ENCODE results near the gene NPPA. TPM values are rescaled to one million over a fixed set of nuclear protein-coding genes. Genes with fewer than 3 reads are reported as not detected.

Gene NPPA
- total and polyA plus RNA-seq, 9 of the 15 experiments (the other 6 are each of a cell fraction or from before 2014, with no cell fraction given), result not detected

DNA sequence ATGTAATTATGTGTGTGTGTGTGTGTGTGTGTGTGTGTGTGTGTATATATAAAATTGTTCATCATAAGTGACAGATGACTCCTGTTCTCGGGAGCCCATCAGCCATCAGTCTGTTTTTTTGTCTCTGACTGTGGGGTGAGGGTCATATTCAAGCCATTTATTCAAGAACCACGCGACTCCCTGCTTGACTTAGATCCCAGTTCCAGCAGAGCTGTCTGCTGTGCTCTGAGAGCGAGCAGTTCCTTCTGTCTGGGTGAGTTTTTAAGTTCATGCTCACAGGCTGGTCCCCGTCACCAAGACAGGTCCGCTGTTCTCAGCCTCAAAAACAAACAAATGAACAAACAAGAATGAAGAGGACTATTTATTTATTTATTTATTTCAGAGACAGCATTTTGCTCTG, 29.5 kb upstream of the NPPA start:
- intact Hi-C loops (cut with micrococcal nuclease), result no loop called here
- ATAC-seq (no peak), DNase-seq (ENCODE audit: extremely low read depth in 1 of 4, low spot score in 3 of 4) (no peak), FAIRE-seq (no peak)
- in situ Hi-C loops (cut with MboI), result no loop called here
- no peaks in the 10 kb centered on the region for H3K27me3 ChIP-seq (ENCODE audit: control insufficient read depth in 2 of 2, insufficient read depth in 2 of 2, low read length in 2 of 2)
- H3K9ac ChIP-seq (ENCODE audit: insufficient read depth in 1 of 2, low read depth in 2 of 2, low read length in 2 of 2), result no peak overlapping the region
- no peaks in the 10 kb centered on the region for H4K20me1 ChIP-seq (replicated peaks; ENCODE audit: control insufficient read depth, insufficient read depth, low read length)
- TF ChIP-seq NR2C1 (IDR thresholded peaks at IDR 0.05), result no peak
- TF ChIP-seq NR2C1 (tag; IDR thresholded peaks at IDR 0.05), result no peak
- no peak for TF ChIP-seq POLR2G (IDR thresholded peaks at IDR 0.05; ENCODE audit: low read depth, low read length)
- TF ChIP-seq SAFB2 (IDR thresholded peaks at IDR 0.05; ENCODE audit: borderline replicate concordance, low read depth, low read length, severe bottlenecking), result no peak
- no peak for TF ChIP-seq CBFA2T3 (IDR thresholded peaks at IDR 0.05)
- TF ChIP-seq SETDB1 (IDR thresholded peaks at IDR 0.05; ENCODE audit: low read length), result no peak
- TF ChIP-seq CC2D1A (IDR thresholded peaks at IDR 0.05), result no peak
- no peak for TF ChIP-seq PTBP1 (IDR thresholded peaks at IDR 0.05; ENCODE audit: low read depth, low read length)
- TF ChIP-seq NUFIP1 (IDR thresholded peaks at IDR 0.05; ENCODE audit: partially characterized antibody), result no peak
- TF ChIP-seq MECOM (CRISPR knock-in tag; IDR thresholded peaks at IDR 0.05), result no peak
- no peak for TF ChIP-seq CTBP1 (IDR thresholded peaks at IDR 0.05; ENCODE audit: borderline replicate concordance)
- TF ChIP-seq ZC3H11A (IDR thresholded peaks at IDR 0.05; ENCODE audit: low read depth, low read length), result no peak
- no peak for TF ChIP-seq TBP (optimal IDR thresholded peaks at IDR 0.05; ENCODE audit: low read depth, low read length)
- TF ChIP-seq, protein P1, sequence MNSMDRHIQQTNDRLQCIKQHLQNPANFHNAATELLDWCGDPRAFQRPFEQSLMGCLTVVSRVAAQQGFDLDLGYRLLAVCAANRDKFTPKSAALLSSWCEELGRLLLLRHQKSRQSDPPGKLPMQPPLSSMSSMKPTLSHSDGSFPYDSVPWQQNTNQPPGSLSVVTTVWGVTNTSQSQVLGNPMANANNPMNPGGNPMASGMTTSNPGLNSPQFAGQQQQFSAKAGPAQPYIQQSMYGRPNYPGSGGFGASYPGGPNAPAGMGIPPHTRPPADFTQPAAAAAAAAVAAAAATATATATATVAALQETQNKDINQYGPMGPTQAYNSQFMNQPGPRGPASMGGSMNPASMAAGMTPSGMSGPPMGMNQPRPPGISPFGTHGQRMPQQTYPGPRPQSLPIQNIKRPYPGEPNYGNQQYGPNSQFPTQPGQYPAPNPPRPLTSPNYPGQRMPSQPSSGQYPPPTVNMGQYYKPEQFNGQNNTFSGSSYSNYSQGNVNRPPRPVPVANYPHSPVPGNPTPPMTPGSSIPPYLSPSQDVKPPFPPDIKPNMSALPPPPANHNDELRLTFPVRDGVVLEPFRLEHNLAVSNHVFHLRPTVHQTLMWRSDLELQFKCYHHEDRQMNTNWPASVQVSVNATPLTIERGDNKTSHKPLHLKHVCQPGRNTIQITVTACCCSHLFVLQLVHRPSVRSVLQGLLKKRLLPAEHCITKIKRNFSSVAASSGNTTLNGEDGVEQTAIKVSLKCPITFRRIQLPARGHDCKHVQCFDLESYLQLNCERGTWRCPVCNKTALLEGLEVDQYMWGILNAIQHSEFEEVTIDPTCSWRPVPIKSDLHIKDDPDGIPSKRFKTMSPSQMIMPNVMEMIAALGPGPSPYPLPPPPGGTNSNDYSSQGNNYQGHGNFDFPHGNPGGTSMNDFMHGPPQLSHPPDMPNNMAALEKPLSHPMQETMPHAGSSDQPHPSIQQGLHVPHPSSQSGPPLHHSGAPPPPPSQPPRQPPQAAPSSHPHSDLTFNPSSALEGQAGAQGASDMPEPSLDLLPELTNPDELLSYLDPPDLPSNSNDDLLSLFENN (IDR thresholded peaks at IDR 0.05; ENCODE audit: low read depth in 2 of 2, low read length in 2 of 2), result no peak
- TF ChIP-seq, protein P2, sequence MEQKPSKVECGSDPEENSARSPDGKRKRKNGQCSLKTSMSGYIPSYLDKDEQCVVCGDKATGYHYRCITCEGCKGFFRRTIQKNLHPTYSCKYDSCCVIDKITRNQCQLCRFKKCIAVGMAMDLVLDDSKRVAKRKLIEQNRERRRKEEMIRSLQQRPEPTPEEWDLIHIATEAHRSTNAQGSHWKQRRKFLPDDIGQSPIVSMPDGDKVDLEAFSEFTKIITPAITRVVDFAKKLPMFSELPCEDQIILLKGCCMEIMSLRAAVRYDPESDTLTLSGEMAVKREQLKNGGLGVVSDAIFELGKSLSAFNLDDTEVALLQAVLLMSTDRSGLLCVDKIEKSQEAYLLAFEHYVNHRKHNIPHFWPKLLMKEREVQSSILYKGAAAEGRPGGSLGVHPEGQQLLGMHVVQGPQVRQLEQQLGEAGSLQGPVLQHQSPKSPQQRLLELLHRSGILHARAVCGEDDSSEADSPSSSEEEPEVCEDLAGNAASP (IDR thresholded peaks at IDR 0.05), result no peak
- H3K27ac ChIP-seq (ENCODE audit: extremely low read depth, low read depth, low read length), result no peak overlapping the region
- no peak overlapping the region for H2AFZ ChIP-seq (ENCODE audit: low read depth, low read length)
- H3K4me1 ChIP-seq (replicated peaks in 1 of 2; ENCODE audit: control insufficient read depth in 2 of 2, insufficient read depth in 2 of 2, low read length in 2 of 2), result peaks cover 36 to 64% of the 10 kb centered on the region in 2 experiments
- 45% methylated on average over 6 of the region's 6 CpGs for WGBS (ENCODE audit: insufficient coverage, low coverage, missing lambda C conversion rate)
- H3K79me2 ChIP-seq (ENCODE audit: control insufficient read depth, insufficient read depth, low read length), result no peaks in the 10 kb centered on the region
- no TSS peak for BruUV-seq (replicated peaks)
- no peak overlapping the region for H3K4me2 ChIP-seq (ENCODE audit: insufficient read depth, low read length)
- POLR2A ChIA-PET, result interaction anchor here (1.2 to 6.7 kb wide), 4 partner anchors 27 to 90 kb away, joined by 4 to 159 read pairs (median 20); no protein-coding TSS in a partner anchor
- CTCF ChIA-PET (ENCODE audit: low intra/inter-chr PET ratio), result no interaction called here
- no peaks in the 10 kb centered on the region for H3K36me3 ChIP-seq (ENCODE audit: control insufficient read depth, insufficient read depth, low read length)
- peaks cover 3% of the 10 kb centered on the region; the same call in 1 of the 2 replicates for H3K9me3 ChIP-seq (replicated peaks; ENCODE audit: control insufficient read depth, insufficient read depth, low read depth, low read length)
- H3K4me3 ChIP-seq, result no peak overlapping the region
- H3K9me1 ChIP-seq (ENCODE audit: control insufficient read depth, insufficient read depth, low read length), result no peaks in the 10 kb centered on the region

Data from K562 (cell line).